GM12865 (cell line): ENCODE data around the gene GUCA2A.

Experiments used
- DNase-seq: peaks from one replicate; pipeline ENCODE4 v3.0.0; 2010; ENCODE audit warnings: low read depth
- H3K4me3 ChIP-seq: 2 replicates; pipeline ENCODE4 v1.5.1; 2011; ENCODE audit warnings: mild to moderate bottlenecking, low read depth, low read length, control low read depth
- CTCF ChIP-seq: IDR thresholded peaks from 2 replicates; pipeline ENCODE4 v1.5.1; 2011; ENCODE audit warnings: low read length, control low read depth, low read depth, inconsistent platforms; ENCODE audit not compliant: insufficient read depth; ENCODE audit errors: missing control alignments

The GUCA2A gene

GRCh38 chr1:42146626-42147320 lies 17.8 kb downstream of the GUCA2A start:
- TF ChIP-seq CTCF: peak; percentile 90
- DNase-seq: peak; percentile 70

GRCh38 chr1:42145764-42146625 lies 18.6 kb downstream of the GUCA2A start:
- no peak for DNase-seq
- no peak for TF ChIP-seq CTCF
- H3K4me3 ChIP-seq: no peak overlapping the region

More at GRCh38 chr1:42146626-42147320, 17.8 kb downstream of the GUCA2A start:
- no peak overlapping the region for H3K4me3 ChIP-seq

GRCh38 chr1:42145389-42145716 lies 19.2 kb downstream of the GUCA2A start:
- TF ChIP-seq CTCF: no peak
- no peak overlapping the region for H3K4me3 ChIP-seq
- no peak for DNase-seq

GRCh38 chr1:42144711-42145388 lies 19.7 kb downstream of the GUCA2A start:
- no peak for TF ChIP-seq CTCF
- DNase-seq: no peak
- H3K4me3 ChIP-seq: no peak overlapping the region

GRCh38 chr1:42143896-42144710 lies 20.4 kb downstream of the GUCA2A start:
- no peak for TF ChIP-seq CTCF
- DNase-seq: no peak
- no peak overlapping the region for H3K4me3 ChIP-seq

- no peak for TF ChIP-seq CTCF
- peak; percentile 11 for DNase-seq
- no peak overlapping the region for H3K4me3 ChIP-seq
These were observed 21.5 kb downstream of the GUCA2A start for GRCh38 chr1:42142894-42143675.
